Endothelial cell of umbilical vein (primary cell): ENCODE measurements around the gene TLR9. TPM values are rescaled to one million over a fixed set of nuclear protein-coding genes. Genes with fewer than 3 reads are reported as not detected.

Experiments
- BruUV-seq: library from RNA; stranded (reverse); fragments of 400-500 nt; replicated peaks from 2 replicates; lab custom pipeline; 2021; lab: Mats Ljungman, UMichigan
- CTCF ChIA-PET: fragments of 300-600, 350-600 bp; sonication (Branson Sonifier 250); formaldehyde crosslinking; loops from one replicate; lab custom pipeline; 2021; ENCODE audit warnings: antibody characterized with exemption, inconsistent platforms; lab: Charles Lee
- POLR2A ChIA-PET: fragments of 300-600, 350-600 bp; sonication (Branson Sonifier 250); formaldehyde crosslinking; loops from one replicate; lab custom pipeline; 2021; ENCODE audit warnings: antibody characterized with exemption, inconsistent platforms; lab: Charles Lee
- DNase-seq: peaks from one replicate; pipeline ENCODE4 v3.0.0-alpha.2; 2011; ENCODE audit warnings: low read depth, low spot score
- FAIRE-seq: peaks from 2 replicates; lab custom pipeline; 2011; peaks lifted over from hg19 to GRCh38; lab: Jason Lieb, UNC
- H2AFZ ChIP-seq: 2 replicates; pipeline ENCODE4 v1.6.0; 2012; ENCODE audit warnings: low read depth, low read length, control low read depth, inconsistent platforms
- H3K27ac ChIP-seq: 2 replicates; pipeline ENCODE4 v1.5.1; 2011; ENCODE audit warnings: low read depth, mild to moderate bottlenecking, control low read depth, low read length, moderate library complexity; ENCODE audit not compliant: insufficient read depth
- H3K27me3 ChIP-seq, 2 experiments: 2 replicates each; pipeline versions ENCODE4 v1.6.0 to v1.6.1; 2011; ENCODE audit warnings: low read length in 2 of 2, mixed read lengths in 1 of 2; ENCODE audit not compliant: control insufficient read depth in 2 of 2, insufficient read depth in 2 of 2
- H3K36me3 ChIP-seq, 2 experiments: 2 replicates in 1 of 2; 3 replicates in 1 of 2; pipeline ENCODE4 v1.5.1; 2011; ENCODE audit warnings: low read length in 2 of 2, mild to moderate bottlenecking in 1 of 2, moderate library complexity in 1 of 2; ENCODE audit not compliant: control insufficient read depth in 2 of 2, insufficient read depth in 2 of 2; ENCODE audit errors: extremely low read depth in 1 of 2
- H3K4me1 ChIP-seq: 3 replicates; pipeline ENCODE4 v1.5.1; 2011; ENCODE audit warnings: mild to moderate bottlenecking, low read length; ENCODE audit not compliant: control insufficient read depth, insufficient read depth; ENCODE audit errors: extremely low read depth
- H3K4me2 ChIP-seq: 2 replicates; pipeline ENCODE4 v1.6.1; 2011; ENCODE audit warnings: low read length, control low read depth, mixed read lengths; ENCODE audit not compliant: insufficient read depth
- H3K4me3 ChIP-seq, 3 experiments: fragments of 200-600 bp in 1 of 3; sonication (generic), shearing (Covaris generic) in 1 of 3; replicated peaks in 1 of 3; 2 replicates each; pipeline ENCODE4 v1.5.1; 2011 to 2016; ENCODE audit warnings: control low read depth in 3 of 3, low read length in 3 of 3, mild to moderate bottlenecking in 2 of 3, inconsistent platforms in 1 of 3, low read depth in 1 of 3, moderate library complexity in 1 of 3; ENCODE audit not compliant: insufficient read depth in 1 of 3
- H3K79me2 ChIP-seq: 2 replicates; pipeline ENCODE4 v1.6.0; 2012; ENCODE audit warnings: low read length, inconsistent platforms; ENCODE audit not compliant: control insufficient read depth, insufficient read depth
- H3K9ac ChIP-seq: replicated peaks from 2 replicates; pipeline ENCODE3; 2011; ENCODE audit warnings: low read length, control low read depth; ENCODE audit not compliant: insufficient read depth; ENCODE audit errors: extremely low read depth
- H3K9me1 ChIP-seq: replicated peaks from 3 replicates; pipeline ENCODE4 v1.6.0; 2011; ENCODE audit warnings: mild to moderate bottlenecking, low read length; ENCODE audit not compliant: control insufficient read depth, insufficient read depth; ENCODE audit errors: extremely low read depth
- H3K9me3 ChIP-seq: replicated peaks from 2 replicates; pipeline ENCODE4 v1.5.1; 2012; ENCODE audit warnings: low read length, inconsistent platforms; ENCODE audit not compliant: control insufficient read depth, insufficient read depth
- H4K20me1 ChIP-seq: replicated peaks from 2 replicates; pipeline ENCODE3; 2011; ENCODE audit warnings: mild to moderate bottlenecking, low read length; ENCODE audit not compliant: control insufficient read depth, insufficient read depth; ENCODE audit errors: extremely low read depth
- GATA2 ChIP-seq: IDR thresholded peaks from 2 replicates; pipeline ENCODE4 v1.7.0; 2011; ENCODE audit warnings: low read depth, mild to moderate bottlenecking, moderate library complexity, mixed read lengths, low read length; ENCODE audit not compliant: insufficient read length, insufficient read depth
- JUN ChIP-seq: IDR thresholded peaks from 2 replicates; pipeline ENCODE4 v1.6.1; 2011; ENCODE audit warnings: borderline replicate concordance, low read depth; ENCODE audit not compliant: insufficient read length, insufficient read depth
- MYC ChIP-seq: IDR thresholded peaks from one replicate; pipeline ENCODE4 v1.6.1; 2011; ENCODE audit warnings: mild to moderate bottlenecking, low read depth, low read length
- POLR2A ChIP-seq: IDR thresholded peaks from 2 replicates; pipeline ENCODE4 v1.6.1; 2012; ENCODE audit warnings: low read depth, mild to moderate bottlenecking, control low read depth, low read length
- POLR2AphosphoS5 ChIP-seq: IDR thresholded peaks from 2 replicates; pipeline ENCODE4 v1.6.1; 2012; ENCODE audit warnings: low read depth, mild to moderate bottlenecking, control low read depth, low read length, moderate library complexity; ENCODE audit not compliant: insufficient read depth
- dilution Hi-C: fragments of 300-500 bp; cut with MboI; formaldehyde crosslinking; loops from one replicate; pipeline ENCODE4 v1.15.0; 2019; ENCODE audit warnings: low sequenced_read_pairs; ENCODE audit not compliant: extremely low pct_ligation_motif_present
- intact Hi-C: fragments of 100-400 bp; cut with micrococcal nuclease; formaldehyde crosslinking; loops from one replicate; pipeline ENCODE4 v1.10.0; 2022
- polyA plus RNA-seq, 4 experiments: library from polyadenylated mRNA; depleted of rRNA in 3 of 4; stranded (reverse) in 3 of 4; unstranded in 1 of 4; fragments of >200 nt; gene quantifications; 2 replicates each; pipeline versions ENCODE4 v1.2.1 to v1.2.3, GENCODE V29; 2011 to 2012; ENCODE audit warnings: missing spikeins in 1 of 4
- total RNA-seq: library from RNA; stranded (reverse); gene quantifications from 2 replicates; pipeline ENCODE4 v1.2.3, GENCODE V29; 2021
- TF ChIP-seq, protein P1 (sequence below): IDR thresholded peaks from 2 replicates; pipeline ENCODE4 v1.6.1; 2011; ENCODE audit not compliant: insufficient read depth, insufficient read length

The TLR9 gene
- total and polyA plus RNA-seq, 2 donors (not counting 3 experiments of a cell fraction or from before 2014, with no cell fraction given): not detected

DNA sequence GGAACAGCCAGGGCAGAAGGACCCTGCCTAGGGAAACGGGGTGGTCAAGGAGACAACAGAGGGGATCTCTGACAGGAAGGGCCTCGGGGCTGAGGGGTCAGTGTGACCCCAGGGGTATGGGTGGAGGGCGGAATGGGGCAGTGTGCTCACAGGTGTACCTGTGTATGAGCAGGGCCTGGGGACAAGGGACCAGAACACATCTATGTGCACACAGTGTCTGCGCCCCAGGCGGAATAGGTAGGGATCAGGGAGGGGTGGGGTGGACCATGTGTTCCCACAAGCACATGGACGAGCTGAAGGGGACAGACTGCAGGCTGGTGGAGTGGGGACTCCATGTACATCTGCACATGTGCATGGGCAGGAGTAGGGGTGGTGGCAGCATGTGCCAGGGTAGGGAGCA, 5.0 kb upstream of the TLR9 start:
- Histone ChIP-seq H2AFZ (no peak overlapping the region), H3K9me1 (no peaks in the 10 kb centered on the region), H3K79me2 (peaks cover 10% of the 10 kb centered on the region), H3K4me2 (no peak overlapping the region), H3K9ac (no peak overlapping the region), H3K4me3 (no peak overlapping the region), H3K36me3 (peaks cover 14 to 27% of the 10 kb centered on the region in 2 experiments), H3K9me3 (no peaks in the 10 kb centered on the region), H3K27ac (no peak overlapping the region), H3K4me1 (no peaks in the 10 kb centered on the region), H4K20me1 (no peaks in the 10 kb centered on the region), H3K27me3 (no peaks in the 10 kb centered on the region)
- ChIA-PET POLR2A (no interaction called here), CTCF (interaction anchor here (2.2 to 5.3 kb wide), 8 partner anchors 10 to 158 kb away, joined by 7 to 91 read pairs (median 15); partner anchors contain the start of genes GLYCTK and WDR82)
- no TSS peak for BruUV-seq
- intact Hi-C loops: no loop called here
- dilution Hi-C loops: no loop called here
- TF ChIP-seq GATA2 (no peak), MYC (no peak), POLR2A (no peak)
- no peak for FAIRE-seq
- no peak for DNase-seq

DNA sequence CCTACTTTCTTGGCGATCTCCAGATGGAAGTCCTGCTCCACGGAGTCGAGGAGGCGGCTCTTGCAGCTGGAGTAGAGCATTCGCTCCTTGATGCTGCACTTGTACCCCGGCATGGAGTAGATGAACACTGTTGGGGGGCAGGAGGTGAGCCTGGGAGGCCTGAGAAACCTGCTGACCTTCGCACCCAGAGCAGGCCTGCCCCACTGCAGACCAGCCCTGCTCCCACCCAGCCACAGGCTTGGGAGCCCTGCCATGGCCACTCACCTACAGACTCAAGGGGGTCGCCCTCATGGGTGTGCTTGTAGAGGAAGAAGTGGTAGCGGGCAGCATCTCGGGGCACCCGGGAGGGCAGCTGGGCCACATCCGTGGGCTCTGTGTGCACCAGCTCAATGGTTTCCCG, 4.2 kb upstream of the TLR9 start:
- Histone ChIP-seq H3K9ac (no peak overlapping the region), H3K4me1 (no peaks in the 10 kb centered on the region), H3K79me2 (peaks cover 5% of the 10 kb centered on the region), H3K4me2 (no peak overlapping the region), H3K27ac (no peak overlapping the region), H3K36me3 (peaks cover 14 to 27% of the 10 kb centered on the region in 2 experiments), H2AFZ (no peak overlapping the region), H4K20me1 (no peaks in the 10 kb centered on the region), H3K9me1 (no peaks in the 10 kb centered on the region), H3K27me3 (no peaks in the 10 kb centered on the region), H3K4me3 (no peak overlapping the region), H3K9me3 (no peaks in the 10 kb centered on the region)
- ChIA-PET CTCF (interaction anchor here (0.8 to 3.6 kb wide), 4 partner anchors 9 to 109 kb away, joined by 4 to 91 read pairs (median 30); partner anchors contain the start of gene TWF2), POLR2A (no interaction called here)
- no TSS peak for BruUV-seq
- TF ChIP-seq GATA2: no peak
- TF ChIP-seq, protein P1, sequence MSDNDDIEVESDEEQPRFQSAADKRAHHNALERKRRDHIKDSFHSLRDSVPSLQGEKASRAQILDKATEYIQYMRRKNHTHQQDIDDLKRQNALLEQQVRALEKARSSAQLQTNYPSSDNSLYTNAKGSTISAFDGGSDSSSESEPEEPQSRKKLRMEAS: no peak
- no peak for TF ChIP-seq POLR2AphosphoS5
- no peak for TF ChIP-seq POLR2A
- TF ChIP-seq JUN: no peak
- intact Hi-C loops: no loop called here
- FAIRE-seq (no peak), DNase-seq (no peak)
- dilution Hi-C loops: no loop called here
